ENCODE data around the gene CASKIN1. TPM values are rescaled to one million over a fixed set of nuclear protein-coding genes. Genes with fewer than 3 reads are reported as not detected.
"Not testable (repeated sequence)": the region's sequence is repeated elsewhere in the genome, so short reads cannot be mapped to it uniquely, and the experiment has no call there.

Gene CASKIN1
- total RNA-seq, 4 donors from 2014 or later, result 0.12 to 0.19 (median 0.14) TPM

GRCh38 chr16:2242598-2242997 is 46.2 kb upstream of the CASKIN1 start:
- TF ChIP-seq CTCF (IDR thresholded peaks at IDR 0.05), result no peak
- DNase-seq (ENCODE audit: low spot score) (no peak), ATAC-seq (ENCODE audit: low FRiP score) (no peak)

GRCh38 chr16:2240331-2240730 is 43.9 kb upstream of the CASKIN1 start:
- ATAC-seq (ENCODE audit: low FRiP score); DNase-seq (ENCODE audit: low spot score): not testable (repeated sequence)

DNA sequence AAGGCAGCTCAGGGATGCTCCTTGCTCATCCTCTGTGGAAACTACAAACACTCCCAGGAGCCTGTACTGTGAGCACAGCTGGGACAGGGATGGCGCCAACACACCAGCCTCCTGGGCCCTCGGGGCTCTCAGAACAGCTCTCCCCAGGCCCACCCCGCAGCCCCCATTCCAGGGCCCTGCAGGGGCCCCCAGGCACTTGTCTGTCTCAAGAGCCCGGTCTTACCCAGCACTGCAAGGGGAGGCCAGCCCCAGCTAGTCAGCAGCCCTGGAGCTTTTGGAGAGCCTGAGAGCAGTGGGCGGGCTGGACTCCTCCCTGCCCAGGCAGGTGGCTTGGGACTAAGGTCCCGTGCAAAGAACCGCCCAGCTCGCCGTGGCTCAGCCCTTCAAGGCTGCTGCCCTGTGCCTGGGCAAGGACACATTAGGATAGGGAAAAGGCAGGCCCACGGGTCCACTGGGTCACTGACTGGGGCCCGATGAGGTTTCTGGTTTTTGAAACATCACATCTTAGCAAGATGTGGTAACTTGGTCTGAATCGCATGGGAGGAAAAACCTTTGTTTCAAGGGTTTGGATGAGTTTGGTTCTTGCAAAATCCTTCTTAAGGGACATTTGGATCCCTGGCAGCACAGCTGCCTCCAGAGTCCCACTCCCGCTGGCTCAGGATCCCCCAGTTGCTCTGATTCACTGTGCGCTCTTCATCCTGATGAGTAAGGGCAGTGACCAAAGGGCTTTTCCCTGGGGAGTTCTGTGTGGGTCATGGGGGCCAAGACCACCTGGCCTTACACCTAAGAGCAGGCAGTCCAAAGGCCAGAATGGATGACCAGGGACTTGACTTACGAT is 42.7 kb upstream of the CASKIN1 start:
- no peak for DNase-seq (ENCODE audit: low spot score)
- TF ChIP-seq CTCF (IDR thresholded peaks at IDR 0.05), result no peak
- ATAC-seq (ENCODE audit: low FRiP score), result no peak

DNA sequence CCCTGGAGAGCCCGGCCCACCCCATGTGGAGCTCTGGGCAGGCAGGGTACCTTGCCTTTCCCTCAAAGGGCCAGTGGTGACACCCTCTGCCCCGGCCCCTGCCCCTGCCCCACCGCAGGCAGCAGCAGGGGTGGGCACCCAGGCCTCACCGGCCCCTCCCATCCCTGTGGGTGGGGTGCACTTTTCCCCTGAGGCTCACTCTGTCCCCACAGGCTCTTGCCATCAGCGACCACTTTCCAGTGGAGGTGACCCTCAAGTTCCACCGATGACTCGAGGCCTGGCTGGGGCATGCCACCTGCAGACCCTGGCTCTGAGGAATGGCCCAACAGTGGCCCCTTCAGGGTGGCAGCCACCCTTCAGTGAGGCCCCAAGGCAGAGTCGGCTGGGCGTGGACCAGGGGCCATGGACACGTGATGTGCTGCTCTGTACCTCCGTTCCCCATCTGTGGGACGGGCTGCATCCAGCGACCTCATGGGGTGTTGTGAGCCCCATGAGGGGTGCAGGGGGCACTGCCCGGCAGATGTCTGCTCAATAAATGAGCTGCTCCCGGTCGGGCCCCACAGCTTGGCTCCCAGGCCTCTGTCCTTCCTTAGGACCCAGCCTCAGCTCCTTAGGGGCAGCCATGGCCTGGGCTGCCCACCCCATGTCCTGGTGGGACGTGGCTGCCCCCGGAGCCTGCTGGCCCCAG is 41.9 kb upstream of the CASKIN1 start:
- TF ChIP-seq CTCF (IDR thresholded peaks at IDR 0.05), result no peak
- ATAC-seq (ENCODE audit: low FRiP score), result no peak
- DNase-seq (ENCODE audit: low spot score), result no peak

GRCh38 chr16:2237493-2238149 is 41.2 kb upstream of the CASKIN1 start:
- ATAC-seq (ENCODE audit: low FRiP score) (no peak), DNase-seq (ENCODE audit: low spot score) (no peak)
- no peak for TF ChIP-seq CTCF (IDR thresholded peaks at IDR 0.05)

GRCh38 chr16:2237102-2237482 is 40.7 kb upstream of the CASKIN1 start:
- no peak for TF ChIP-seq CTCF (IDR thresholded peaks at IDR 0.05)
- DNase-seq (ENCODE audit: low spot score), result no peak
- no peak for ATAC-seq (ENCODE audit: low FRiP score)

- TF ChIP-seq CTCF (IDR thresholded peaks at IDR 0.05), result no peak
- DNase-seq (ENCODE audit: low spot score) (no peak), ATAC-seq (ENCODE audit: low FRiP score) (no peak)
Measured at GRCh38 chr16:2236337-2237101, 40.1 kb upstream of the CASKIN1 start, which contains the start of gene DNASE1L2. DNASE1L2 (plus strand) TSS chr16:2236444; CDS start chr16:2236817, 373 bp downstream.

Measured in omental fat pad (tissue), 4 donors.